Vagina (tissue), 2 donors: Measurements from ENCODE around the gene STX16. TPM values are rescaled to one million over a fixed set of nuclear protein-coding genes. Genes with fewer than 3 reads are reported as not detected.

Experiments
- DNase-seq, 2 donors: peaks; one replicate each; pipeline ENCODE4 v3.0.0-alpha.2; 2017; ENCODE audit errors: extremely low spot score in 2 of 2
- H3K27ac ChIP-seq: fragments of 200-600 bp; sonication (generic); one replicate; pipeline ENCODE4 v1.5.1; 2019
- H3K27me3 ChIP-seq: fragments of 200-600 bp; sonication (generic); one replicate; pipeline ENCODE4 v1.5.1; 2019
- H3K36me3 ChIP-seq, 2 donors: fragments of 200-600 bp; sonication (generic); one replicate each; pipeline ENCODE4 v1.5.1; 2017 to 2019
- H3K4me1 ChIP-seq: fragments of 200-600 bp; sonication (generic); one replicate; pipeline ENCODE4 v1.5.1; 2019
- H3K4me3 ChIP-seq, 2 donors: fragments of 200-600 bp; sonication (generic); 1 replicate in 1 of 2; 2 replicates in 1 of 2; pipeline ENCODE4 v1.5.1; 2016 to 2019
- H3K9me3 ChIP-seq: fragments of 200-600 bp; sonication (generic); one replicate; pipeline ENCODE4 v1.5.1; 2019
- CTCF ChIP-seq, 3 experiments: fragments of 450-650 bp in 2 of 3; fragments of 200-600 bp in 1 of 3; sonication (generic) in 1 of 3; IDR thresholded peaks; one replicate each; pipeline ENCODE4 v1.5.1; 2017 to 2019; ENCODE audit warnings: antibody characterized with exemption in 3 of 3, mild to moderate bottlenecking in 2 of 3, moderate library complexity in 2 of 3
- POLR2A ChIP-seq, 2 donors: fragments of 450-650 bp; IDR thresholded peaks; one replicate each; pipeline ENCODE4 v1.6.1; 2017; ENCODE audit warnings: antibody characterized with exemption in 2 of 2, mild to moderate bottlenecking in 2 of 2, moderate library complexity in 2 of 2
- POLR2AphosphoS5 ChIP-seq, 2 donors: sonication (generic); formaldehyde crosslinking; IDR thresholded peaks; one replicate each; pipeline ENCODE4 v1.9.0; 2017; ENCODE audit warnings: antibody characterized with exemption in 2 of 2, mild to moderate bottlenecking in 2 of 2, low read depth in 1 of 2; ENCODE audit not compliant: insufficient read depth in 1 of 2
- intact Hi-C: fragments of 100-400 bp; cut with DNase I; formaldehyde crosslinking; loops from one replicate; pipeline ENCODE4 v1.15.1; 2023
- total RNA-seq: library from RNA; depleted of rRNA; stranded (reverse); fragments of >200 nt; gene quantifications from one replicate; pipeline ENCODE4 v1.2.3, GENCODE V29; 2016

STX16 gene
- total RNA-seq, 1 donor from 2014 or later, result 49.4 TPM

- no peaks in the 10 kb centered on the region for H3K4me1 ChIP-seq
- no peak overlapping the region for H3K4me3 ChIP-seq
- H3K9me3 ChIP-seq, result no peaks in the 10 kb centered on the region
- no peaks in the 10 kb centered on the region for H3K27me3 ChIP-seq
- H3K27ac ChIP-seq, result no peak overlapping the region
- peaks cover 0 to 13% of the 10 kb centered on the region in 2 donors for H3K36me3 ChIP-seq
- no peak for DNase-seq
- intact Hi-C loops, result no loop called here
- no peak for TF ChIP-seq POLR2A (IDR thresholded peaks at IDR 0.05)
- TF ChIP-seq CTCF (IDR thresholded peaks at IDR 0.05), result no peak
- TF ChIP-seq POLR2AphosphoS5 (IDR thresholded peaks at IDR 0.05; ENCODE audit: insufficient read depth in 1 of 2, low read depth in 1 of 2), result no peak
Measured at GRCh38 chr20:58709013-58709702, 58.1 kb downstream of the STX16 start.

GRCh38 chr20:58709703-58710039, 58.6 kb downstream of the STX16 start:
- Histone ChIP-seq H3K36me3 (peaks cover 0 to 7% of the 10 kb centered on the region in 2 donors), H3K27ac (no peak overlapping the region), H3K4me1 (no peaks in the 10 kb centered on the region), H3K9me3 (no peaks in the 10 kb centered on the region), H3K27me3 (no peaks in the 10 kb centered on the region), H3K4me3 (no peak overlapping the region)
- TF ChIP-seq POLR2A (IDR thresholded peaks at IDR 0.05) (no peak), CTCF (IDR thresholded peaks at IDR 0.05) (no peak), POLR2AphosphoS5 (IDR thresholded peaks at IDR 0.05; ENCODE audit: insufficient read depth in 1 of 2, low read depth in 1 of 2) (no peak)
- intact Hi-C loops, result no loop called here
- peak in 1 of 2 donors; percentile 79 for DNase-seq

GRCh38 chr20:58710481-58711265, 59.6 kb downstream of the STX16 start:
- H3K36me3 ChIP-seq, result peaks cover 0 to 4% of the 10 kb centered on the region in 2 donors
- no peaks in the 10 kb centered on the region for H3K4me1 ChIP-seq
- TF ChIP-seq POLR2A (IDR thresholded peaks at IDR 0.05), result no peak
- TF ChIP-seq POLR2AphosphoS5 (IDR thresholded peaks at IDR 0.05; ENCODE audit: insufficient read depth in 1 of 2, low read depth in 1 of 2), result no peak
- no peak for TF ChIP-seq CTCF (IDR thresholded peaks at IDR 0.05)
- intact Hi-C loops, result no loop called here
- no peaks in the 10 kb centered on the region for H3K9me3 ChIP-seq
- no peak for DNase-seq
- H3K27me3 ChIP-seq, result no peaks in the 10 kb centered on the region
- no peak overlapping the region for H3K27ac ChIP-seq
- no peak overlapping the region for H3K4me3 ChIP-seq

GRCh38 chr20:58711266-58712051, 60.4 kb downstream of the STX16 start:
- DNase-seq, result peak in 1 of 2 donors; percentile 85
- Histone ChIP-seq H3K9me3 (no peaks in the 10 kb centered on the region), H3K4me1 (no peaks in the 10 kb centered on the region), H3K36me3 (peaks cover 0 to 4% of the 10 kb centered on the region in 2 donors), H3K27ac (no peak overlapping the region), H3K4me3 (no peak overlapping the region), H3K27me3 (no peaks in the 10 kb centered on the region)
- intact Hi-C loops, result no loop called here
- no peak for TF ChIP-seq POLR2AphosphoS5 (IDR thresholded peaks at IDR 0.05; ENCODE audit: insufficient read depth in 1 of 2, low read depth in 1 of 2)
- no peak for TF ChIP-seq POLR2A (IDR thresholded peaks at IDR 0.05)
- no peak for TF ChIP-seq CTCF (IDR thresholded peaks at IDR 0.05)
